Breast epithelium (tissue), 4 donors: ENCODE results near the gene WDR18. TPM values are rescaled to one million over a fixed set of nuclear protein-coding genes. Genes with fewer than 3 reads are reported as not detected.

Experiments
- DNase-seq, 2 donors: peaks; one replicate each; pipeline ENCODE4 v3.0.0-alpha.2; 2019; ENCODE audit warnings: low spot score in 2 of 2
- H3K27ac ChIP-seq, 2 donors: fragments of 200-600 bp; sonication (generic) in 1 of 2; one replicate each; pipeline ENCODE4 v1.5.1; 2016 to 2019; ENCODE audit warnings: mild to moderate bottlenecking in 1 of 2
- H3K27me3 ChIP-seq, 2 donors: fragments of 200-600 bp; sonication (generic) in 1 of 2; one replicate each; pipeline versions ENCODE4 v1.5.1 to v1.6.0; 2017 to 2019; ENCODE audit warnings: control low read depth in 1 of 2, mild to moderate bottlenecking in 1 of 2
- H3K36me3 ChIP-seq: fragments of 200-600 bp; one replicate; pipeline ENCODE4 v1.5.1; 2019
- H3K4me1 ChIP-seq, 2 donors: fragments of 200-600 bp; sonication (generic); one replicate each; pipeline ENCODE4 v1.5.1; 2016 to 2019; ENCODE audit warnings: control low read depth in 1 of 2
- H3K4me3 ChIP-seq, 3 donors: fragments of 200-600 bp; sonication (generic); 1 replicate in 2 of 3; 2 replicates in 1 of 3; pipeline ENCODE4 v1.5.1; 2016 to 2019; ENCODE audit warnings: mild to moderate bottlenecking in 3 of 3, moderate library complexity in 2 of 3
- H3K9me3 ChIP-seq, 2 donors: fragments of 200-600 bp; sonication (generic) in 1 of 2; one replicate each; pipeline ENCODE4 v1.5.1; 2016 to 2019; ENCODE audit warnings: control low read depth in 1 of 2
- CTCF ChIP-seq, 3 donors: fragments of 450-650 bp; IDR thresholded peaks; one replicate each; pipeline ENCODE4 v1.5.1; 2016 to 2017; ENCODE audit warnings: antibody characterized with exemption in 3 of 3, mild to moderate bottlenecking in 3 of 3, moderate library complexity in 3 of 3
- POLR2A ChIP-seq: fragments of 450-650 bp; IDR thresholded peaks from one replicate; pipeline ENCODE4 v1.6.1; 2016; ENCODE audit warnings: antibody characterized with exemption, mild to moderate bottlenecking, moderate library complexity
- POLR2AphosphoS5 ChIP-seq, 3 donors: sonication (generic); formaldehyde crosslinking; IDR thresholded peaks; one replicate each; pipeline ENCODE4 v1.6.1; 2017; ENCODE audit warnings: antibody characterized with exemption in 3 of 3
- intact Hi-C: fragments of 100-400 bp; cut with DNase I; formaldehyde crosslinking; loops from one replicate; pipeline ENCODE4 v1.15.1; 2023; ENCODE audit warnings: low total_unique reads
- total RNA-seq, 3 donors: library from RNA; depleted of rRNA; stranded (reverse); fragments of >200 nt; gene quantifications; one replicate each; pipeline ENCODE4 v1.1.0, GENCODE V29; 2016

The WDR18 gene
- total RNA-seq, 3 donors from 2014 or later: 19.2 to 69.2 (median 49.8) TPM

- TF ChIP-seq CTCF (IDR thresholded peaks at IDR 0.05) (no peak), POLR2AphosphoS5 (IDR thresholded peaks at IDR 0.05) (no peak), POLR2A (no peak)
- no peak for DNase-seq
- intact Hi-C loops: no loop called here
- Histone ChIP-seq H3K4me1 (no peaks in the 10 kb centered on the region), H3K27me3 (no peaks in the 10 kb centered on the region), H3K36me3 (no peaks in the 10 kb centered on the region), H3K27ac (peak overlapping the region in 1 of 2 donors; percentile 21), H3K9me3 (no peaks in the 10 kb centered on the region), H3K4me3 (peak overlapping the region in 1 of 3 donors; percentile 19)
Measured at GRCh38 chr19:979318-979741, 4.8 kb upstream of the WDR18 start.

GRCh38 chr19:980133-980998 is 3.8 kb upstream of the WDR18 start:
- Histone ChIP-seq H3K4me3 (no peak overlapping the region), H3K36me3 (no peaks in the 10 kb centered on the region), H3K4me1 (no peaks in the 10 kb centered on the region), H3K9me3 (no peaks in the 10 kb centered on the region), H3K27me3 (no peaks in the 10 kb centered on the region), H3K27ac (no peak overlapping the region)
- no peak for DNase-seq
- no peak for TF ChIP-seq POLR2A
- TF ChIP-seq POLR2AphosphoS5 (IDR thresholded peaks at IDR 0.05): no peak
- TF ChIP-seq CTCF (IDR thresholded peaks at IDR 0.05): no peak
- intact Hi-C loops: loop anchor here (5.0 to 10.0 kb wide), 2 partner anchors 123 to 226 kb away; partner anchors contain the start of genes CFD and MISP

- Histone ChIP-seq H3K9me3 (no peaks in the 10 kb centered on the region), H3K36me3 (no peaks in the 10 kb centered on the region), H3K4me3 (peak overlapping the region; percentile 21 to 63 (median 47)), H3K27ac (peak overlapping the region in 1 of 2 donors; percentile 61), H3K4me1 (no peaks in the 10 kb centered on the region), H3K27me3 (no peaks in the 10 kb centered on the region)
- intact Hi-C loops: loop anchor here (5.0 to 10.0 kb wide), 2 partner anchors 125 to 228 kb away; partner anchors contain the start of genes CFD and MISP
- TF ChIP-seq POLR2AphosphoS5 (IDR thresholded peaks at IDR 0.05) (no peak), CTCF (IDR thresholded peaks at IDR 0.05) (peak; percentile 17 to 99 (median 27)), POLR2A (no peak)
- peak; percentile 48 to 63 for DNase-seq
Measured at GRCh38 chr19:982567-983170, 1.5 kb upstream of the WDR18 start.

- no peaks in the 10 kb centered on the region for H3K9me3 ChIP-seq
- no peak for DNase-seq
- no peaks in the 10 kb centered on the region for H3K4me1 ChIP-seq
- H3K4me3 ChIP-seq: no peak overlapping the region
- intact Hi-C loops: loop anchor here (10.0 kb wide), 1 partner anchor 231 kb away; the partner anchor contains the start of gene MISP
- H3K36me3 ChIP-seq: no peaks in the 10 kb centered on the region
- no peaks in the 10 kb centered on the region for H3K27me3 ChIP-seq
- H3K27ac ChIP-seq: no peak overlapping the region
- no peak for TF ChIP-seq CTCF (IDR thresholded peaks at IDR 0.05)
- TF ChIP-seq POLR2A: no peak
- TF ChIP-seq POLR2AphosphoS5 (IDR thresholded peaks at IDR 0.05): no peak
Measured at GRCh38 chr19:986083-986482, 1.9 kb downstream of the WDR18 start.

GRCh38 chr19:988081-988480 is 3.9 kb downstream of the WDR18 start:
- no peak overlapping the region for H3K27ac ChIP-seq
- intact Hi-C loops: loop anchor here (10.0 kb wide), 1 partner anchor 233 kb away; the partner anchor contains the start of gene MISP
- no peaks in the 10 kb centered on the region for H3K36me3 ChIP-seq
- H3K9me3 ChIP-seq: no peaks in the 10 kb centered on the region
- H3K4me1 ChIP-seq: no peaks in the 10 kb centered on the region
- H3K27me3 ChIP-seq: no peaks in the 10 kb centered on the region
- no peak for DNase-seq
- no peak for TF ChIP-seq CTCF (IDR thresholded peaks at IDR 0.05)
- TF ChIP-seq POLR2AphosphoS5 (IDR thresholded peaks at IDR 0.05): no peak
- no peak for TF ChIP-seq POLR2A
- H3K4me3 ChIP-seq: no peak overlapping the region
